Body of pancreas (tissue), 4 donors: Measurements from ENCODE around the gene KLF8.

ENCODE experiments used
- CTCF ChIP-seq, 7 experiments: fragments of 450-650 bp in 4 of 7; fragments of 200-600 bp in 3 of 7; sonication (generic) in 3 of 7; IDR thresholded peaks; one replicate each; pipeline ENCODE4 v1.5.1; 2016 to 2019; ENCODE audit warnings: antibody characterized with exemption in 7 of 7
- POLR2A ChIP-seq, 3 donors: fragments of 450-650 bp; IDR thresholded peaks; one replicate each; pipeline ENCODE4 v1.6.1; 2016; ENCODE audit warnings: antibody characterized with exemption in 3 of 3, mild to moderate bottlenecking in 2 of 3

- no peak for TF ChIP-seq CTCF (IDR thresholded peaks at IDR 0.05)
- TF ChIP-seq POLR2A (IDR thresholded peaks at IDR 0.05): peak in 2 of 3 donors; percentile 30 to 31
These were observed at the start of gene KLF8 for GRCh38 chrX:56232221-56233082.
